ENCODE data around the gene SRXN1. TPM values are rescaled to one million over a fixed set of nuclear protein-coding genes. Genes with fewer than 3 reads are reported as not detected.

SRXN1 gene
- total and polyA plus RNA-seq, 9 donors = 12.0 to 34.2 (median 25.1) TPM

DNA sequence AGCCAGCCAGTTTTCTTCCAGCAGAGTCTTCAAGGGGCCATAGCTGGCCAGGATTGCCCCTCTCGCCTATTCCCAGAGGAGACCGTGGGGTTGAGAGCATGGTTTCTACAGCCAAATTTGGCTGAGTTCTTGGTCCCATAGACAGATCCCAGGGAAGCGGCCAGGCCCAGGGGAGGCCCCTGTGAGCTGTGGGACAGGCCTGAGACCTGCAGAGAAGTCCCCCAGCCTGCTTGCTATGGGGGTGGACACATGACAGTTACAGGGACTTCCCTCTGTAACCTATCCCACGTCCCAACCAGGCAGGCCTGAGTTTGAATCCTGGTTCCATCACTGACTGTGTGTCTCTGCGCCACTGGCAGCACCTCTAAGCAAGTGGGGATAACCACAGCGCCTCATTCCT is 45.5 kb downstream of the SRXN1 start:
- TF ChIP-seq, protein P1, sequence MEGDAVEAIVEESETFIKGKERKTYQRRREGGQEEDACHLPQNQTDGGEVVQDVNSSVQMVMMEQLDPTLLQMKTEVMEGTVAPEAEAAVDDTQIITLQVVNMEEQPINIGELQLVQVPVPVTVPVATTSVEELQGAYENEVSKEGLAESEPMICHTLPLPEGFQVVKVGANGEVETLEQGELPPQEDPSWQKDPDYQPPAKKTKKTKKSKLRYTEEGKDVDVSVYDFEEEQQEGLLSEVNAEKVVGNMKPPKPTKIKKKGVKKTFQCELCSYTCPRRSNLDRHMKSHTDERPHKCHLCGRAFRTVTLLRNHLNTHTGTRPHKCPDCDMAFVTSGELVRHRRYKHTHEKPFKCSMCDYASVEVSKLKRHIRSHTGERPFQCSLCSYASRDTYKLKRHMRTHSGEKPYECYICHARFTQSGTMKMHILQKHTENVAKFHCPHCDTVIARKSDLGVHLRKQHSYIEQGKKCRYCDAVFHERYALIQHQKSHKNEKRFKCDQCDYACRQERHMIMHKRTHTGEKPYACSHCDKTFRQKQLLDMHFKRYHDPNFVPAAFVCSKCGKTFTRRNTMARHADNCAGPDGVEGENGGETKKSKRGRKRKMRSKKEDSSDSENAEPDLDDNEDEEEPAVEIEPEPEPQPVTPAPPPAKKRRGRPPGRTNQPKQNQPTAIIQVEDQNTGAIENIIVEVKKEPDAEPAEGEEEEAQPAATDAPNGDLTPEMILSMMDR (IDR thresholded peaks at IDR 0.05) = no peak
- TF ChIP-seq POLR2A (IDR thresholded peaks at IDR 0.05) = no peak
- no peak for TF ChIP-seq EP300 (IDR thresholded peaks at IDR 0.05)
- DNase-seq = no peak
- 89 to 92% (median 91%) methylated on average over 6 of the region's 6 CpGs for WGBS, 3 donors
- no peak overlapping the region for H3K27ac ChIP-seq
- no peaks in the 10 kb centered on the region for H3K36me3 ChIP-seq
- H3K9me3 ChIP-seq = no peaks in the 10 kb centered on the region
- no peak overlapping the region for H3K4me3 ChIP-seq
- H3K27me3 ChIP-seq = no peaks in the 10 kb centered on the region
- H3K4me1 ChIP-seq (ENCODE audit: insufficient read depth) = peaks cover under 1% of the 10 kb centered on the region
- intact Hi-C loops (cut with DNase I) = loop anchor here in 1 of 4 donors (5.0 kb wide), 1 partner anchor 135 kb away; no protein-coding TSS in a partner anchor

DNA sequence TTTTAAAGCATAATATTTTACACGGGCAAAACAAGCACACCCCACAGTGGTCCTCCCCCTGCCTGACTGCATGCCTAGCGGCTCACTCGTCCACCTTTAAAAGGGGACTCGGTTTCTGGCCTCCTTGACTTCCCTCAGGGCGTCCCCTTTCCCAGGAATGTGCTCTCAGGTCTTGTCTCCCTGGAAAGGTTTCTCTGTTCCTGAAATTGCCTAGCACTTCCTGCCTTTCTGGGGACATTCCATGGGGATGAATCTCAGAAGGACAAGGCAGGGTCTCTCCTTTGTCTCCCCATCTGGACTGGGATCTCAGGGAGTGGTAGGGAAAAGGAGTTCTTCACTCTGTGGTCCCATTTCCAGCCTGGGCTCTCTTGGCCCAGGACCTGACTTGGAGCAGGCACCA is 47.8 kb downstream of the SRXN1 start:
- DNase-seq = no peak
- Histone ChIP-seq H3K36me3 (no peaks in the 10 kb centered on the region), H3K27ac (no peak overlapping the region), H3K4me1 (ENCODE audit: insufficient read depth) (peaks cover 3% of the 10 kb centered on the region), H3K4me3 (no peak overlapping the region), H3K9me3 (no peaks in the 10 kb centered on the region), H3K27me3 (no peaks in the 10 kb centered on the region)
- 74 to 80% (median 80%) methylated on average over 5 of the region's 5 CpGs for WGBS, 3 donors
- TF ChIP-seq POLR2A (IDR thresholded peaks at IDR 0.05) = no peak
- TF ChIP-seq, protein P1 (IDR thresholded peaks at IDR 0.05) = no peak
- TF ChIP-seq EP300 (IDR thresholded peaks at IDR 0.05) = no peak
- intact Hi-C loops (cut with DNase I) = loop anchor here in 1 of 4 donors (5.0 kb wide), 1 partner anchor 137 kb away; no protein-coding TSS in a partner anchor

DNA sequence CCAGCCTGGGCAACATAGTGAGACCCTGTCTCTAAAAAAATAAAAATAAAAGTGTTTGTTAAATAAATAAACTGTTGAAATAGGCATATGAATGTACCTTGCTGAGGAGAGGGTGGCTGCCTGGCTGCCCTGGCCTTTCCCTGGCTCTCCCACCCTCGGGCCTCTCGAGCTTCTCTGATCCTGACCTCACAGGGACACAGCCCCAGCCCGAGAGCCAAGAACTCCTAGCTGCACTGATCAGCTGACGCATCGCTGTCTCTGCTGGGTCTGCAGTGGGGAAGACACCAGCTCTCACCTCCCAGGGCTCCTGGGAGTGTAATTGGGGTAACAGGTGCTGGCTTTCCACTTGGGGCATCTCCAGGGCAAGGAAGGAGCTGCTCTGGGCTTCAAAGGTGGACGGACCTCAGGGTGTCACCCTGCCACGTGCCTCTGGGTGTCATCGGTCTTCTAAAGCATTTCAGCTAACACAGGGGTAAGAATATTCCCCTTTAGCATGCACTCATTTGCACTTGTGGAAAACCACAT is 49.8 kb downstream of the SRXN1 start:
- Histone ChIP-seq H3K27me3 (no peaks in the 10 kb centered on the region), H3K9me3 (no peaks in the 10 kb centered on the region), H3K4me1 (ENCODE audit: insufficient read depth) (peaks cover 3% of the 10 kb centered on the region), H3K36me3 (no peaks in the 10 kb centered on the region), H3K27ac (no peak overlapping the region), H3K4me3 (no peak overlapping the region)
- TF ChIP-seq, protein P1 (IDR thresholded peaks at IDR 0.05) = no peak
- TF ChIP-seq EP300 (IDR thresholded peaks at IDR 0.05) (no peak), POLR2A (IDR thresholded peaks at IDR 0.05) (no peak)
- no peak for DNase-seq
- 64 to 70% (median 68%) methylated on average over 8 of the region's 8 CpGs for WGBS, 3 donors
- intact Hi-C loops (cut with DNase I) = no loop called here

DNA sequence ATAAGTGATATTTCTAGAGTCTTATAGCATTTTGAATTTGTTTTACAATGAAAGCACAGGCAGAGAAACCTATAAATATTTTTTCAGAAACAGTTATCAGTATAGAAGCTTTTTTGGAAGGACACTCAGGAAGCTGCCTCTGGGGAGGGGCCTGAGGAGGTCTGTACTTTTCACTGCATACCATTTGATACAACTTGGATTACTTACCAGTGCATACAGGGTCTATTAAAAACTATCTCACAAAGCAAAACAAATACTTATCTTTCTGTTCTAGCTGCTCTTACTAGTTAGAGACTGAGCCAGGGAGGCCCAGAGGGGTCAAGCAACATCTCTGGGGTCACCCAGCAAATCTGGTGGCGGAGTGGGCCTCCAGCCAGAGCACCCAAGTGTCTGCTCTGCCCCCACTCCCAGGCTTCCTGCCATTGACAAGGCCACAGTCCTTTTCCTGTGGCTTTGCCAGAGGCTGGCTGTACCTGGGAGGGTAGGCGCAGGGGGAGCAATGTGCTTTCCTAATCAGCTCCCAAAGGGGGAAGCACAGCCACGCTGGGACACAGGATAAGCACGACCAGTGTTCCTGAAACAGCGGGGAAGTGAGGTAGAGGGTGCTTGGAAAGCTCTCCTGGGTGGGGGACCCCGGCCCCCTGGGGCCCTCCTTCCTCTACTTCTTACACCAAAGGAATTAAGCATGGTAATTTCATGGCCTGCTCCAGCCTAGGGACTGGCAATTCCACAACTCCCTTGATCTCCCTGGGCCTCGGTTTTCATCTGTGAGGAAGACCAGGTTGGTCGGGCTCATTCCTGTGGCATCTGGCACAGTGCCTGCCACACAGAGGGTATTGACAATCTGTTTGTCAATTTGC is 50.7 kb downstream of the SRXN1 start:
- intact Hi-C loops (cut with DNase I) = no loop called here
- Histone ChIP-seq H3K27ac (no peak overlapping the region), H3K4me3 (no peak overlapping the region), H3K36me3 (no peaks in the 10 kb centered on the region), H3K27me3 (no peaks in the 10 kb centered on the region), H3K4me1 (ENCODE audit: insufficient read depth) (peaks cover 3% of the 10 kb centered on the region), H3K9me3 (no peaks in the 10 kb centered on the region)
- no peak for TF ChIP-seq EP300 (IDR thresholded peaks at IDR 0.05)
- WGBS, 3 donors = 31 to 42% (median 41%) methylated on average over 8 of the region's 8 CpGs
- DNase-seq = no peak

DNA sequence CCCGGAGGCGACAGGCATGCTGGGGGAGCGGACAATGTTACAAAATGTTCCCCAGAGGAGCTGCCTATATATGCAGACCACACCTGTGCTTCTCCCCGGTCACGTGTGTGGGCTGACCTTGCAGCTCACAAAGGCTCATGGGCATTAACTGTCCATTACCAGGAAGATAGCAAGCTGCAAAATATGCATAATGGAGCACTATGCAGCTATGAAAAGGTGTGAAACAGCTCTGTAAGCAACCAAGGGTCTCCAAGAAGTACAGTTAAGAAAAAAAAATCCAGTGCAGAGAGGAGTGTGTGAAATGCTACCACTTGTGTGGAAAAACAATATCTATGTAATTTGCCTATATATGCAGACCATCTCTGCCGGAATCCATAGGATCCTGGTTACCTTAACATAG is 52.3 kb downstream of the SRXN1 start:
- no peaks in the 10 kb centered on the region for H3K9me3 ChIP-seq
- no peak overlapping the region for H3K27ac ChIP-seq
- DNase-seq = no peak
- H3K4me1 ChIP-seq (ENCODE audit: insufficient read depth) = peaks cover 3% of the 10 kb centered on the region
- H3K4me3 ChIP-seq = no peak overlapping the region
- no peaks in the 10 kb centered on the region for H3K36me3 ChIP-seq
- 89 to 95% (median 95%) methylated on average over 6 of the region's 6 CpGs for WGBS, 3 donors
- TF ChIP-seq POLR2A (IDR thresholded peaks at IDR 0.05) (no peak), EP300 (IDR thresholded peaks at IDR 0.05) (no peak)
- TF ChIP-seq, protein P1 (IDR thresholded peaks at IDR 0.05) = no peak
- intact Hi-C loops (cut with DNase I) = no loop called here
- H3K27me3 ChIP-seq = no peaks in the 10 kb centered on the region
